C4-2B (cell line): Measurements from ENCODE around the gene PTPRA.
"Not testable (repeated sequence)": the region's sequence is repeated elsewhere in the genome, so short reads cannot be mapped to it uniquely, and the experiment has no call there.

Experiments used
- H3K27ac ChIP-seq: fragments of 450-650 bp; 2 replicates; pipeline ENCODE4 v1.5.1; 2017
- ZFX ChIP-seq: fragments of 450-650 bp; IDR thresholded peaks from 2 replicates; pipeline ENCODE4 v1.6.1; 2017
- TF ChIP-seq, protein P1 (sequence below): fragments of 450-650 bp; conservative IDR thresholded peaks from 2 replicates; pipeline ENCODE4 v1.5.1; 2017; ENCODE audit warnings: mild to moderate bottlenecking

PTPRA gene

DNA sequence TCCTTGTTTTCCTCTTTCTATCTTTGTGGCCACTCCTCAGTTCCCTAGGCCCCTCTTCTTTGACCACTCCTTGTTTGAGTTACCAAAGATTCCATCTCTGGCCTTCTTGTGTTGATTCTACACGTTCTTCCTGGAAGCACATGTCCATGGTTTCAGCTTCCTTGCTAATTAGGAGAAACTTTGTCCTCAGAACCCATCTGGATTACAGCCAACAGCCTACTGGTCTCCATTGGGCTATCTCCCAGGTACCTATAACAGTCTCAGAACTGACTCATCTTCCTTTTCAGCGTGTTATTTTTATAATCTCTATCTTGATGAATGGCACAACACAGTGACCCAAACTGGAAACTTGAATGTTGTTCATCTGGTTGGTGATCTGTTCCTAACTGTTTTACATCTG lies 17.5 kb downstream of the PTPRA start:
- peak overlapping the region; percentile 46; the same call in 1 of the 2 replicates for H3K27ac ChIP-seq

DNA sequence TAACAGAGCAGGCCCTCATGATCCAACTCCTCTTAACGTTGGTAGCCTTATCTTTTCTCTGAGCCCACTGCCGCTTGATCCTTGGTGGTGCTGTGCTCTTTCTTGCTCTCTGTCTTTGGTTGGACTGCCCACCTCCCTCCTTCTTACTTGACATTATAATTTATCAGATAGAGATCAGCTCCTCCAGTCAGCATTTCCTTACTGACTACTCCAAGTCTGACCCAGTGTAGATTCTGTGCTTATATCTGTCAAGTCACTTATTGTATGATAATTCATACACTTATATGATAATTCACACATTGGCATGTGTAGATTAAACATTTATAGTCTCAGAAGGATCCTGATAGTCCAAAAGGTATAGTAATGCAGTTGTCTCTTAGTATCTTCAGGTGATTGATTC lies 18.1 kb downstream of the PTPRA start:
- TF ChIP-seq ZFX = no peak
- TF ChIP-seq, protein P1, sequence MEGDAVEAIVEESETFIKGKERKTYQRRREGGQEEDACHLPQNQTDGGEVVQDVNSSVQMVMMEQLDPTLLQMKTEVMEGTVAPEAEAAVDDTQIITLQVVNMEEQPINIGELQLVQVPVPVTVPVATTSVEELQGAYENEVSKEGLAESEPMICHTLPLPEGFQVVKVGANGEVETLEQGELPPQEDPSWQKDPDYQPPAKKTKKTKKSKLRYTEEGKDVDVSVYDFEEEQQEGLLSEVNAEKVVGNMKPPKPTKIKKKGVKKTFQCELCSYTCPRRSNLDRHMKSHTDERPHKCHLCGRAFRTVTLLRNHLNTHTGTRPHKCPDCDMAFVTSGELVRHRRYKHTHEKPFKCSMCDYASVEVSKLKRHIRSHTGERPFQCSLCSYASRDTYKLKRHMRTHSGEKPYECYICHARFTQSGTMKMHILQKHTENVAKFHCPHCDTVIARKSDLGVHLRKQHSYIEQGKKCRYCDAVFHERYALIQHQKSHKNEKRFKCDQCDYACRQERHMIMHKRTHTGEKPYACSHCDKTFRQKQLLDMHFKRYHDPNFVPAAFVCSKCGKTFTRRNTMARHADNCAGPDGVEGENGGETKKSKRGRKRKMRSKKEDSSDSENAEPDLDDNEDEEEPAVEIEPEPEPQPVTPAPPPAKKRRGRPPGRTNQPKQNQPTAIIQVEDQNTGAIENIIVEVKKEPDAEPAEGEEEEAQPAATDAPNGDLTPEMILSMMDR = no peak
- peak overlapping the region; percentile 46; the same call in 1 of the 2 replicates for H3K27ac ChIP-seq

More for the DNA sequence above, 17.5 kb downstream of the PTPRA start:
- TF ChIP-seq, protein P1 = no peak
- TF ChIP-seq ZFX = no peak

DNA sequence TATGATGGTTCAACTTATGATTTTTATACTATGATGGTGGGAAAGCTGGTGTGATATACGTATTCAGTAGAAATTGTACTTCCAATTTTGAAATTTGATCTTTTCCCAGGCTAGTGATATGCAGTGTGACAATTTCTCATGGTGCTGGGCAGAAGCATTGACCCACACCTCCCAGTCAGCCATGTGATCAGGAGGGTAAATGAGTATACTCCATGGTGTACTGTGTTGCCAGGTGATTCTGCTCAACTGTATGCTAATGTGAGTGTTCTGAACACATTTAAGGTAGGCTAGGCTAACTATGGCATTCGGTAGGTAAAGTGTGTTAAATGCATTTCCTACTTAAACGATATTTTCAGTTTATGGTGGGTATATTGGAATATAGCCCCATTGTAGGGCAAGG lies 19.1 kb downstream of the PTPRA start:
- TF ChIP-seq, protein P1 = no peak
- no peak for TF ChIP-seq ZFX
- H3K27ac ChIP-seq = no peak overlapping the region

DNA sequence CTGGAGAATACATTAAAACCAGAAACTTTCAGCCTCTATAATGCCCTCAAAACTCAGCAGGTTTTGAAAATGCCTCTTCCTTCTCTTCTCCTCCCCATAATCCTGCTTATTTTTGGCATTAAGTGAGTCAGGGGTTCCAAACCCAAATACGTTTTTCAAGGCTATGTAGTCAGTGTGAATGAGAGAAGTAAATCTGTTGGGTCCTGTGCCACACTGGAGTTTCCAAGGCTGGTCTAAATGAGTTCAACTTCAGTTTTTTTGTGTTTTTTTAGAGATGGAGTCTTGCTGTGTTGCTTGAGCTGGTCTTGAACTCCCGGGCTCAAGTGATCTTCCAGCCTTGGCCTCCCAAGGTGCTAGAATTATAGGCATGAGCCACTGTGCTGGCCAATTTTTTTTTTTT lies 20.9 kb downstream of the PTPRA start:
- TF ChIP-seq, protein P1 = no peak
- TF ChIP-seq ZFX = no peak
- no peak overlapping the region for H3K27ac ChIP-seq

- not testable (repeated sequence) for H3K27ac ChIP-seq
Observed at GRCh38 chr20:2895154-2895553, 21.9 kb downstream of the PTPRA start.

DNA sequence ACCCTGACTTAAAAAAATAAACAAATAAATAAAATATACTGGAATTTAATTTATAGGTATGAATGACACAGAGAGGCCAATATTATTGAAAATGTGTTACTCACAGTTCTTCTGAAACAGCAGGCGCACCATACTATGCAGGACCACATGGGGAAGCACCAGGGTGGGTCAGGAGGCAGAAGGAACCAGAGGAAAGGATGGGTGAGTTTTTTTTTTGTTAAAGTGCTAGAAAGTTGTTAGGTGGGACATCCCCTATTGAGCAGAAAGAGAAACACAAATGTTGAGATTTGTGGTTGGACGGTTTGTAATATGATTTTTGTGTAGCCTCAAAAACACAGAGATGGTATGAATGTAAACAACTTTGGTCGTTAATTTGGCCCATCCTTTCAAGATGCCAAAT lies 26.0 kb downstream of the PTPRA start:
- no peak for TF ChIP-seq ZFX
- TF ChIP-seq, protein P1 = no peak
- H3K27ac ChIP-seq = no peak overlapping the region

DNA sequence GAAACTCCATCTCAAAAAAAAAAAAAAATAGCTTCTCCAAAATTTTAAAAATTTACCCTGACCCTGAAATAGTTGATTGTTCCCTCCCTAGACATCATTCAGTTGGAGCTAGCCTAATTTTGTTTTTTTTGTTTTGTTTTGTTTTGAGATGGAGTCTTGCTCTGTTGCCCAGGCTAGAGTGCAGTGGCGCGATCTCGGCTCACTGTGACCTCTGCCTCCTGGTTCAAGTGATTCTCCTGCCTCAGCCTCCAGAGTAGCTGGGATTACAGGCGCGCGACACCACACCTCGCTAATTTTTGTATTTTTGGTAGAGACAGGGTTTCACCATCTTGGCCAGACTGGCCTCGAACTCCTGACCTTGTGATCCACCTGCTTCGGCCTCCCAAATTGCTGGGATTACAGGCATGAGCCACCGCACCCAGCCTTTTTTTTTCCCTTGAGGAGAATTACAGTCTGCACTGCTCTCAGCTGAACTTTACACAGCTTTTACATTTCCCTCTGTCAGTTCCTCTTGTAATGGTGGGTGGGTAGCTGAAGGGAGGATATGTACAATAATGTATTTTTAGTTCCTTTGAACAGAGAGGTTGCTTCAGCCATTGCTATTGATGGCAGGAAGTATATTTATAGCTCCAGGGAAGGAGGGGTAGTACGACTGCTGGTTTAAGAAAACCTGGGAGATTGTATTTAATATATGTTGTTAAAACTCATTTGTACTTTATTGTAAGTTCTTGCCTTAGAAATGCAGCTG lies 27.7 kb downstream of the PTPRA start:
- TF ChIP-seq, protein P1 = no peak
- no peak for TF ChIP-seq ZFX

DNA sequence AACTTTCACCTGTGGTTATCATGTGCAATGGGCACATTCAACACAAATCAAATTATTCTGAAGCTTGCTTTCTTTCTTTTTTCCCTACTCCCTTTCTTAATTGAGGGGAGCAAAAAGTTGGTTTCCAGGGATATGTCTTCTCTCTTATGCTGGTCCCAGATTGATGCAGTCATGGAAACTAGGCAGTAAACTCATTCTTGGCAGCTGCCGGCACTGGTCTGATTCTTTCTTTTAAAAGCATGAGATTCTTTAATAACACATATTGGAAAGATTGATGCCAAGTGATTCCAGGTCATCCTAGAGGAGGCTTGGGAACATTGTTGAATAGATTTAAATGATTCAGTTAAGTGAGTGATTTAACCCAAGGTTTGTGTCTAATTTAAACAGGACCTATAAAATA lies 29.0 kb downstream of the PTPRA start:
- TF ChIP-seq, protein P1 = no peak
- no peak for TF ChIP-seq ZFX
- no peak overlapping the region for H3K27ac ChIP-seq

More for the DNA sequence above, 27.7 kb downstream of the PTPRA start:
- H3K27ac ChIP-seq = no peak overlapping the region
